ENCODE measurements around the gene LILRB2.
"Not testable (repeated sequence)": the region's sequence is repeated elsewhere in the genome, so short reads cannot be mapped to it uniquely, and the experiment has no call there.

Gene LILRB2

GRCh38 chr19:54273821-54274220 is 7.1 kb downstream of the LILRB2 start:
- no peak for DNase-seq (ENCODE audit: low read depth in 2 of 2)

GRCh38 chr19:54272181-54272580 is 8.7 kb downstream of the LILRB2 start:
- DNase-seq (ENCODE audit: low read depth in 2 of 2) = not testable (repeated sequence)

GRCh38 chr19:54271587-54271986 is 9.3 kb downstream of the LILRB2 start:
- not testable (repeated sequence) for DNase-seq (ENCODE audit: low read depth in 2 of 2)

- no peak for DNase-seq (ENCODE audit: low read depth in 2 of 2)
Observed at GRCh38 chr19:54271106-54271505, 9.8 kb downstream of the LILRB2 start.

GRCh38 chr19:54268936-54269335 is 12.0 kb downstream of the LILRB2 start:
- DNase-seq (ENCODE audit: low read depth in 2 of 2) = no peak

GRCh38 chr19:54266133-54266532 is 14.8 kb downstream of the LILRB2 start:
- DNase-seq (ENCODE audit: low read depth in 2 of 2) = peak; percentile 35 to 39

- no peak for DNase-seq (ENCODE audit: low read depth in 2 of 2)
Observed at GRCh38 chr19:54262470-54262869, 18.4 kb downstream of the LILRB2 start.

- no peak for DNase-seq (ENCODE audit: low read depth in 2 of 2)
Observed at GRCh38 chr19:54262066-54262465, 18.8 kb downstream of the LILRB2 start.

GRCh38 chr19:54257116-54257480 is 23.8 kb downstream of the LILRB2 start, which contains the start of gene LILRB5:
TSS of gene LILRB5 (minus strand) at chr19:54257273. CDS start at chr19:54257193, 80 bp downstream.
- no peak for DNase-seq (ENCODE audit: low read depth in 2 of 2)

- DNase-seq (ENCODE audit: low read depth in 2 of 2) = no peak
Observed at GRCh38 chr19:54256250-54257115, 24.4 kb downstream of the LILRB2 start.

- DNase-seq (ENCODE audit: low read depth in 2 of 2) = no peak
Observed at GRCh38 chr19:54255105-54255775, 25.7 kb downstream of the LILRB2 start.

- DNase-seq (ENCODE audit: low read depth in 2 of 2) = no peak
Observed at GRCh38 chr19:54254195-54254906, 26.6 kb downstream of the LILRB2 start.

GRCh38 chr19:54253331-54254194 is 27.3 kb downstream of the LILRB2 start:
- no peak for DNase-seq (ENCODE audit: low read depth in 2 of 2)

GRCh38 chr19:54252845-54253244 is 28.1 kb downstream of the LILRB2 start:
- DNase-seq (ENCODE audit: low read depth in 2 of 2) = no peak

- no peak for DNase-seq (ENCODE audit: low read depth in 2 of 2)
Observed at GRCh38 chr19:54252243-54252642, 28.7 kb downstream of the LILRB2 start.

GRCh38 chr19:54248016-54248601 is 32.8 kb downstream of the LILRB2 start:
- DNase-seq (ENCODE audit: low read depth in 2 of 2) = no peak

- no peak for DNase-seq (ENCODE audit: low read depth in 2 of 2)
Observed at GRCh38 chr19:54247106-54247930, 33.6 kb downstream of the LILRB2 start.

- DNase-seq (ENCODE audit: low read depth in 2 of 2) = no peak
Observed at GRCh38 chr19:54245936-54246335, 35.0 kb downstream of the LILRB2 start.

- DNase-seq (ENCODE audit: low read depth in 2 of 2) = not testable (repeated sequence)
Observed at GRCh38 chr19:54243809-54244208, 37.1 kb downstream of the LILRB2 start.

GRCh38 chr19:54242646-54243045 is 38.3 kb downstream of the LILRB2 start, which contains the start of gene LILRA6:
TSS of gene LILRA6 (minus strand) at chr19:54242790.
- DNase-seq (ENCODE audit: low read depth in 2 of 2) = not testable (repeated sequence)

All from fibroblast of skin of left quadriceps (primary cell).